ENCODE results near the gene TUBB4B.
A peak's percentile ranks its signal among the peaks of the same experiment; 100 is the strongest.

Gene TUBB4B

DNA sequence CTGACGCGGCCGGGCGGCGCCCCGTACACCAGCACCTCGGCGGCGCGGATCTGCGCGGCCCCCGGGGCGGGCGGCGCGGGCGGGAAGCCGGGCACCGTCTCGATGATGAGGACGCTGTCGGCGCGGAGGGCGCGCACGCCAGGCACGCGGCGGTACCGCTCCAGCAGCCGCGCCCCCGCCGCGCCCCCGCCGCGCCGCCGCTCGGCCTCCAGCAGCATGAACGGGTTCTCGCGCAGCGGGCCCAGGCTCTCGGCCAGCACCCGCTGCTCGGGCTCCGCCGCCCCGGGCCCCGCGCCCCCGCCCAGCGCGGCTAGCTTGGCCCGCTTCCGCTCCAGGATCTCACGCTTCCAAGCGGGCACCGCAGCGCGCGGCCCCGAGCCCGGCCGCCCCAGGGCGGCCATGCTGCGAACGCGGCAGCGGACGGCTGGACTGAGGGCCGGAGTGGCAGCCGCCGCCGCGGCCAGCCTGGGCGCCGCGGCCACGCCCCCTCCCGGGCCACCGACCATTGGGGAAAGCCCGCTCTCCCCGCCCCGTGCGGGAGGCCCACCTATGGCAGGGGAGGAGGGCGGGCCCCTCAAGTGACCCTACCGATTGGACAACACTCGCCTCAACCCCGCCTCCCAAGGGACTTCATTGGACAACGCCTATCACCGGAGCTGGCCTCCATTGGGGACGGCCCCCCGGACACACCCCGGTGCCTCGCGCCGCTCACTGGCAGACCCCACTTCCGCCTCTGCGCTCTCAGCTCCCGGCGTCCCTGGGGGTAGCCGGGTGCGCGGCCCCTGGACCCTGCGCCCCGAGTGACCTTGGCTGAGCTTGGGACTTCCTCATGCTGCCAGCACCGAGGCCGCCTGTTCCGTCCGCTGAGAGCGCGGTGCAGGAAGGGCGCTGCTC is 40.5 kb upstream of the TUBB4B start, which contains the start of gene TPRN:
TSS of gene TPRN (minus strand) at position 431 of the 894 bp plus-strand sequence. CDS start at position 401, 30 bp downstream.
- TF ChIP-seq, protein P1, sequence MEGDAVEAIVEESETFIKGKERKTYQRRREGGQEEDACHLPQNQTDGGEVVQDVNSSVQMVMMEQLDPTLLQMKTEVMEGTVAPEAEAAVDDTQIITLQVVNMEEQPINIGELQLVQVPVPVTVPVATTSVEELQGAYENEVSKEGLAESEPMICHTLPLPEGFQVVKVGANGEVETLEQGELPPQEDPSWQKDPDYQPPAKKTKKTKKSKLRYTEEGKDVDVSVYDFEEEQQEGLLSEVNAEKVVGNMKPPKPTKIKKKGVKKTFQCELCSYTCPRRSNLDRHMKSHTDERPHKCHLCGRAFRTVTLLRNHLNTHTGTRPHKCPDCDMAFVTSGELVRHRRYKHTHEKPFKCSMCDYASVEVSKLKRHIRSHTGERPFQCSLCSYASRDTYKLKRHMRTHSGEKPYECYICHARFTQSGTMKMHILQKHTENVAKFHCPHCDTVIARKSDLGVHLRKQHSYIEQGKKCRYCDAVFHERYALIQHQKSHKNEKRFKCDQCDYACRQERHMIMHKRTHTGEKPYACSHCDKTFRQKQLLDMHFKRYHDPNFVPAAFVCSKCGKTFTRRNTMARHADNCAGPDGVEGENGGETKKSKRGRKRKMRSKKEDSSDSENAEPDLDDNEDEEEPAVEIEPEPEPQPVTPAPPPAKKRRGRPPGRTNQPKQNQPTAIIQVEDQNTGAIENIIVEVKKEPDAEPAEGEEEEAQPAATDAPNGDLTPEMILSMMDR (IDR thresholded peaks at IDR 0.05; ENCODE audit: borderline replicate concordance, control extremely low read depth, extremely low read depth, insufficient read depth, missing control alignments) = no peak
- peak; percentile 100 for DNase-seq (ENCODE audit: low spot score)
- in situ Hi-C loops (cut with MboI; ENCODE audit: low sequenced_read_pairs, unreplicated experiment) = no loop called here

DNA sequence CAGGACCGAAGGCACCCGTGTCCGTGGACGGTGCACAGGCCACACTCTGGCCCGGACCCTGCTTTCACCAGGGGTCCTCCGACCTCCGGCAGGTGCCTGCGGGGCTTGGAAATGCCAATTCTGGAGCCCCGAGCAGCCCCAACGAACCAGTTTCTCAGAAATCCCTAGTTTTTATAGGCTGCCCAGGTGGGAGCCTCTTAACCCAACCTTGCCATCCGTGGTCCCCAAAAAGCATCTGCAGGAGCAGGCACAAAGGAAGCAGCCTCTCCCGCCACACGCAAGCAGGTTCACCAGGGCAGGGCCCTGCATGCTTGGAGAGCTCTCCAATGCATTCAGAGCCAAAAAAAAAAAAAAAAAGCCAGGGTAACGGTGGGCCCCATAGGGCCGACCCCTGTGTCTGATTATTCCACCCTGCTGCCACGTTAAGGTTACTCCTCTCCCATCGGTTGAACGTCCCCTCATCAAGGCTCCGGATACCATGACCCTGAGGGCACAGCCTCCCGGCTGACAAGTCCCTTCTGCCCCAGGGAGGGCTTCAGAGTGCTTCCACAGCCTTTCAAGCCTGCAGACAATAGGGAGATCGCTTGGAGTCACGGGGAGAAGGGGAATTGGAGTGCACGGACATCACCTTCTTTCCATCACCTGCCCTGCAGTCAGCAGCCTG is 39.8 kb upstream of the TUBB4B start:
- DNase-seq (ENCODE audit: low spot score) = no peak
- in situ Hi-C loops (cut with MboI; ENCODE audit: low sequenced_read_pairs, unreplicated experiment) = no loop called here
- TF ChIP-seq, protein P1 (IDR thresholded peaks at IDR 0.05; ENCODE audit: borderline replicate concordance, control extremely low read depth, extremely low read depth, insufficient read depth, missing control alignments) = no peak

DNA sequence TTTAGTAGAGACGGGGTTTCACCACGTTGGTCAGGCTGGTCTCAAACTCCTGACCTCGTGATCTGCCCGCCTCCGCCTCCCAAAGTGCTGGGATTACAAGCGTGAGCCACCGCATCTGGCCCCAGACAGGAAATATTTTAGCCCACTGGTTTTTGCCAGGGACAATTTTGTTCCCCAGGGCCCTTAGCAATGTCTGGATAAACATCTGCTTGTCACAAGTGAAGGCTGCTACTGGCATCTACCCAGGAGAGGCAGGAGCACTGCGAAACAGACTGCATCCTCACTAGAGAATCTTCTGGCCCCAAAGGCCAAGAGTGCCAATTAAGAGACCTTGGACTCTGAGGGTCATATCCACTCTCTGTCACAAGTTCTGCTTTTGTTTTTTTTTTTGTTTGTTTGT is 38.1 kb upstream of the TUBB4B start:
- DNase-seq (ENCODE audit: low spot score) = no peak
- in situ Hi-C loops (cut with MboI; ENCODE audit: low sequenced_read_pairs, unreplicated experiment) = no loop called here
- TF ChIP-seq, protein P1 (IDR thresholded peaks at IDR 0.05; ENCODE audit: borderline replicate concordance, control extremely low read depth, extremely low read depth, insufficient read depth, missing control alignments) = no peak

DNA sequence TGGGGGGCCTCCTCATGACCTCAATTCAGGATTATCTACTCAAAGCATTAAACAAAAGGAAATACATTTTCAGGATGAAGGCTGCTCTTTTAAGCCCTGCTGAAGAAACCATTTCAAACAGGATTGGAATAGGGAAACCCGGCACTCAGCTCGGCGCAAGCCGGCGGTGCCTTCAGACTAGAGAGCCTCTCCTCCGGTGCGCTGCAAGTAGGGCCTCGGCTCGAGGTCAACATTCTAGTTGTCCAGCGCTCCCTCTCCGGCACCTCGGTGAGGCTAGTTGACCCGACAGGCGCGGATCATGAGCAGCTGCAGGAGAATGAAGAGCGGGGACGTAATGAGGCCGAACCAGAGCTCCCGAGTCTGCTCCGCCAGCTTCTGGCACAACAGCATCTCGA is 36.4 kb upstream of the TUBB4B start:
- TF ChIP-seq, protein P1 (IDR thresholded peaks at IDR 0.05; ENCODE audit: borderline replicate concordance, control extremely low read depth, extremely low read depth, insufficient read depth, missing control alignments) = no peak
- DNase-seq (ENCODE audit: low spot score) = no peak
- in situ Hi-C loops (cut with MboI; ENCODE audit: low sequenced_read_pairs, unreplicated experiment) = no loop called here

DNA sequence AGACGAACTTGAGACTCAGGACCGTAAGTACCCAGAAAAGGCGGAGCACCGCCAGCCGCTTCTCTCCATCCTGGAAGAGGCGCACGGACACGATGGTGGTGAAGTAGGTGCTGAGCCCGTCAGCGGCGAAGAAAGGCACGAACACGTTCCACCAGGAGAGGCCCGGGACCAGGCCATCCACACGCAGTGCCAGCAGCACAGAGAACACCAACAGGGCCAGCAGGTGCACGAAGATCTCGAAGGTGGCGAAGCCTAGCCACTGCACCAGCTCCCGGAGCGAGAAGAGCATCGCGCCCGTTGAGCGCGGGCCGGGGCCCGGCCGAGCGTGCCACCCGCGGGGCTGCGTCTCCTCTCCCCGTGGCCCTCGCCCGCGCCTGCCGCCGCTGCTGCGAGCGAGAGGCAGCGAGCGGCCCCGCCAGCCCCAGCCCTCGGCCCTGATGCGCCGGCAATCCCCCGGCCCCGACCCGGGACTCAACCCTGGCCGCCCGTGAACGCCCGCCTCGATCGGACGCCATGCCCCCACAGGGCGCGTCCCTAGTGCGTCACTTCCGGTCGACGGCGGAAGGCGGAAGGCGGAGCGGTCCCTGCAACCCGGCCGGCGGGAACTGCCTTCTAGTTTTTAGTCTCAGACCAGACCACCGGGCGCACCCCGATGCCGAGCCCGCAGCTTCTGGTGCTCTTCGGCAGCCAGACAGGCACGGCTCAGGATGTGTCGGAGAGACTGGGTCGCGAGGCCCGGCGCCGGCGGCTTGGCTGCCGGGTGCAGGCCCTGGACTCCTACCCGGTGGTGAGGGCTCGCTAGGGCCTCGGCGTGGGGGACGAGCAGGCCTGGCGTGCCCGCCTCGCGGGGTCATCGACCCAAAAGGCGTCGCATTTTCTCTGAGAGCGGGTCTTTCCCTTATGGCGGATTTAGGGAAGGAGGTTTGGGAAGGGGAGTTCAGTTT is 35.7 kb upstream of the TUBB4B start, which contains the start of the genes NDOR1 and TMEM203:
TSS of gene NDOR1 (plus strand) at position 575 of the 944 bp plus-strand sequence. CDS start at position 653, 78 bp downstream.
TSS of gene TMEM203 (minus strand) at position 523 of the 944 bp plus-strand sequence. CDS start at position 289, 234 bp downstream.
- DNase-seq (ENCODE audit: low spot score) = peak; percentile 98
- TF ChIP-seq, protein P1 (IDR thresholded peaks at IDR 0.05; ENCODE audit: borderline replicate concordance, control extremely low read depth, extremely low read depth, insufficient read depth, missing control alignments) = no peak
- in situ Hi-C loops (cut with MboI; ENCODE audit: low sequenced_read_pairs, unreplicated experiment) = no loop called here
